GM13976 (cell line): ENCODE measurements around the gene VAPA.

Experiments
- DNase-seq: peaks from one replicate; pipeline ENCODE4 v3.0.0; 2012; ENCODE audit warnings: low spot score
- in situ Hi-C: fragments of 300-500 bp; cut with MboI; formaldehyde crosslinking; loops from one replicate; pipeline ENCODE4 v1.12.0; 2022; ENCODE audit warnings: low sequenced_read_pairs, mixed read lengths, inconsistent platforms; ENCODE audit not compliant: unreplicated experiment
- TF ChIP-seq, protein P1 (sequence below): IDR thresholded peaks from 2 replicates; pipeline ENCODE4 v1.5.1; 2012; ENCODE audit warnings: borderline replicate concordance, mild to moderate bottlenecking; ENCODE audit not compliant: insufficient read depth; ENCODE audit errors: extremely low read depth, missing control alignments, control extremely low read depth

The VAPA gene

DNA sequence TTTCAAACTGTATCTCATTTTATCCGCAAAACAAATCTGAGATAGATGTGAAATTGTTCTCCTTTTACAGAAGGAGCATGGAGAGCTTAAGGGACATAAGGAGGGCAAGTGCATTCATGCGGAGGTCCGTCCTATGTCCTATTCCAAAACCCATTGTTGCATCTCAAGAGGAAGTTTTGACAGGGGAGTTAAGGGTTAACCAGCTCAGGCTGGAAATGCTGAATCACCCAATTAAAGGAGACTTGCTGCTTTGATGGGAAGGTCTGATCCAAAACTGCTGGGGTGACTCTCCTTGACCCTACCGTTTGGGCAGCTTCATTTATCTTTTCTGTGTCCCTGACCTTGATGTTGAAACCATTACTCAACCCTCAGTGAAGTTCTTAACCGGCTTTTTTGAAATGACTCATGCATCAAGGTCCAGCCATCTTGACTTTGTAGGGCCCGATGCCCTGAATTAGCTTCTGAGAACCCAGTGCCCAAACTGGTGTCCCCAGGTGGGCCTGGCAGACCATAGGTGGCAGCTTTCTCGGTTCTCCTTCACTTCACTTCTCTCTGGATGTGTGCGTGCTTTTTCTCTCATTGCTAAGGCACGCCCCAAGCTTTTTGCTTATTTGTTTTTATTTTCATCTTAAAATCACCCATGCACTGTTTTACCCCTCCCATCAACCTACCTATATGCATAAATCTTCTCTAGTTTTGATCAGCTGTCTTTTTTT lies 43.9 kb upstream of the VAPA start:
- in situ Hi-C loops: loop anchor here (25.0 kb wide), 1 partner anchor 92 kb away; no protein-coding TSS in a partner anchor
- DNase-seq: peak; percentile 43
- TF ChIP-seq, protein P1, sequence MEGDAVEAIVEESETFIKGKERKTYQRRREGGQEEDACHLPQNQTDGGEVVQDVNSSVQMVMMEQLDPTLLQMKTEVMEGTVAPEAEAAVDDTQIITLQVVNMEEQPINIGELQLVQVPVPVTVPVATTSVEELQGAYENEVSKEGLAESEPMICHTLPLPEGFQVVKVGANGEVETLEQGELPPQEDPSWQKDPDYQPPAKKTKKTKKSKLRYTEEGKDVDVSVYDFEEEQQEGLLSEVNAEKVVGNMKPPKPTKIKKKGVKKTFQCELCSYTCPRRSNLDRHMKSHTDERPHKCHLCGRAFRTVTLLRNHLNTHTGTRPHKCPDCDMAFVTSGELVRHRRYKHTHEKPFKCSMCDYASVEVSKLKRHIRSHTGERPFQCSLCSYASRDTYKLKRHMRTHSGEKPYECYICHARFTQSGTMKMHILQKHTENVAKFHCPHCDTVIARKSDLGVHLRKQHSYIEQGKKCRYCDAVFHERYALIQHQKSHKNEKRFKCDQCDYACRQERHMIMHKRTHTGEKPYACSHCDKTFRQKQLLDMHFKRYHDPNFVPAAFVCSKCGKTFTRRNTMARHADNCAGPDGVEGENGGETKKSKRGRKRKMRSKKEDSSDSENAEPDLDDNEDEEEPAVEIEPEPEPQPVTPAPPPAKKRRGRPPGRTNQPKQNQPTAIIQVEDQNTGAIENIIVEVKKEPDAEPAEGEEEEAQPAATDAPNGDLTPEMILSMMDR: no peak

DNA sequence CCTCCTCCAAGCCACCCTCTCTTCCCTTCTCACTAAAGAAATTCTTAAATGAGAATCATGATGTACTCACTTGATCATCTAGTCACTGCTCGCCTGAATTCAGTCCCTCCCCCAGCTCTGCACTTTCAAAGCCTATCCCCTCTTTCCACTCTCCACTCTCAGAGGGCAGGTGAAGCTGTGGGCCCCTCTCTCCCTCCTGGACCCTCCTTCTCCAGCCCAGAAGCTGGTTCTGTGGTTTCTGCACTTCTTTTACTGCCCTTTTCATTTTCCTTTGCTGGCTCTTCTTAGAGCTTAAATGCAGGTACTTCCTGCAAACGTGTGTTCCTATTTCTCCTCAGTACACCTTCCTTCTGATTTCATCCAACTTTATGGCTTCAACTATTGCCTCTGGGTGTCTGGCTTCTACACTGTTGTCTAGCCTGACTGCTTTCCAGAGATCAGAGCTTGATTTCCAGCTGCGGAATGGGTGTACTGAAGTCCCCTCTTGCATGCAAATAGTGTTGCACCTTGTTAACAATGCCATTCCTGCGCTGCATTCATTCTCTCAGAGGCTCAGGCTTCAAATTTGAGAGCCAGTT lies 43.3 kb upstream of the VAPA start:
- TF ChIP-seq, protein P1: no peak
- in situ Hi-C loops: loop anchor here (25.0 kb wide), 1 partner anchor 92 kb away; no protein-coding TSS in a partner anchor
- DNase-seq: no peak

DNA sequence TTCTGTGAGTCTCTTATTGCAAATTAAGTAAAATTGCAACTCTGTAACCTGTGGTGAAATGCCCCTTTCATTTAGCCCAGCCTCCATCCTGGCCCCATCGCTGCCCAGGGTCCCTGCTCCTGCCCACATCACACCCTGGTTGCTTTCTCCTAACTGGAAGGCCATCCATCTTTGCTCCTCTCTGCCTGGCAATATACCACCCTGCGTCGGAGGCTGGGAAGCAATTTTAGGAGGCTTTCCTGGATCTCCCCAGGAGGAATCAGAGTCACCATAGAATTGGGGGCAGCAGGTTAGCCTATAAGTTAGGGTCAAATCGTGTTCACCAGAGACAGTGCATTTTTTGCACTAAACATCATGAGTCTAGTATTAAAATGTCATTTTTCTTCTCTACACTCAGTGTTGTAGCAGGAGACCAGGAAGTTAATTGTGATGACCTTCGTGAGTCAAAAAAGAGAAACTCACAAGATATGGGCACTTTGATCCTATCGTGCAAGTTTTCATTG lies 42.5 kb upstream of the VAPA start:
- DNase-seq: no peak
- TF ChIP-seq, protein P1: no peak
- in situ Hi-C loops: loop anchor here (25.0 kb wide), 1 partner anchor 91 kb away; no protein-coding TSS in a partner anchor

DNA sequence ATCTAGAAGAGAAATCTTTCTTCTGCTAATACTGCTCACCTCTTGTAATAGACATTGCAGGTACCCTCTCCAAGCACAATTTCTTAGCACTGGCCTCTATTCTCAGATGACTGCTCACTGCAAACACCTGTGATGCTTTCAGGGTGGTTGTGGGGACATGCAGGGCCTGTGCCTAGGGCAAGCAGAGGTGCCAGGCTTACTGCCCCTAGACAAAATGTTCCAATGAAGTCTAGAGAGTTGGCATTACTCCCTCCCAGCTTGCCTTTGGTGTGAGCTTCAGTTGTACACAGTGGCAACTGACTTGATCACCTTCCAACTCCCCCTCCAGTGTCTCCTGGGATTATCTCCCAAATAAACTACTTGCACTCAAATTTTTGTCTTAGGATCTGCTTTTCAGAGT lies 41.0 kb upstream of the VAPA start:
- in situ Hi-C loops: loop anchor here (25.0 kb wide), 1 partner anchor 89 kb away; no protein-coding TSS in a partner anchor
- DNase-seq: no peak
- TF ChIP-seq, protein P1: no peak

DNA sequence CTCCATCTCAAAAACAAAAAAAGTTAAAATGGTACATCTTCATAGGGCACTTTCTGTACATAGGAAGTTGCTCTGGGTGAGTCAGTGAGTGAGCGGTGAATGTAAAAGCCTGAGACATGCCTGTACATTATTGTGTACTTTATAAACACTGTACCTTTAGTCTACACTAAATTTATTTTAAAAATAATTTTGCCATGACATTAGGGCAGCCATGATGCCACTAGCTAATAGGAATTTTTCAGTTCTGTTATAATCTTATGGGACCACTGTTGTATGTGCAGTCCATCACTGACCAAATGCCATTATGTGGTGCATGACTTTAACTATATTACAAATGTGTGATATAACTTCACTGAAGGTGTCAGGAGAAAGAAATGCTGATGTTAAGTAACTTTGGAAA lies 39.1 kb upstream of the VAPA start:
- in situ Hi-C loops: loop anchor here (25.0 kb wide), 1 partner anchor 88 kb away; no protein-coding TSS in a partner anchor
- TF ChIP-seq, protein P1: no peak
- no peak for DNase-seq

DNA sequence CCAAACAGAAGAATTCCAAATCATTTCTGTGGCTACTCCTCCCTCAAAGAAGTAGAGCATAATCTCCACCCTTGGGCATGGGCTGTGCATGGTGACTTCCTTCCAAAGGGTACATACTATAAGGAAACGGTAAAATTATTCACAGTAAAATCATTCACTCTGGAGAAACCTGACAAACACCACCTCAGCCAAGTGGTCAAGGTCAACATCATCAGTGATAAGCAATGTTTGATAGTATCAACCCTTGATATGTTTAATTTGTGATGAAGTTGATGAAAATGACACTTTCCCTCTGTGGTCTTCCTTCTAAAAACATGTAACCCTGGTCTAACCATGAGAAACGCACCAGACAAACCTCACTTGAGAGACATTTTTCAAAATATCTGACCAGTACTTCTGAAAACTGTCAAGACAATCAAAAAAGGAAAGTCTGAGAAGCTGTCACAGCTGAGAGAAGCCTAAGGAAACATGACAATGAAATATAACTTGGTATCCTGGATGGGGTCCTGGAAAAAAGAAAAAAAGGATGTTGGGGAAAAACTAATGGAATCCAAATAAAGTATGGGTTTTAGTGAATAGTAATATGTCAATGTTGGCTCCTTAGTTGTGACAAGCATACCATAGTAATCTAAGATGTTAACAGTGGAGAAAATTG lies 37.5 kb upstream of the VAPA start:
- in situ Hi-C loops: no loop called here
- DNase-seq: no peak
- TF ChIP-seq, protein P1: no peak
